Urinary bladder (tissue), 4 donors: ENCODE measurements around the gene NUBP1. TPM values are rescaled to one million over a fixed set of nuclear protein-coding genes. Genes with fewer than 3 reads are reported as not detected.
"Not testable (repeated sequence)": the region's sequence is repeated elsewhere in the genome, so short reads cannot be mapped to it uniquely, and the experiment has no call there.

ENCODE experiments used
- DNase-seq: peaks from one replicate; pipeline ENCODE4 v3.0.0-alpha.2; 2015; ENCODE audit errors: extremely low spot score
- H3K27ac ChIP-seq: one replicate; pipeline ENCODE4 v1.5.1; 2013; ENCODE audit warnings: low read depth, mild to moderate bottlenecking, moderate library complexity
- H3K36me3 ChIP-seq: one replicate; pipeline ENCODE4 v1.6.1; 2013; ENCODE audit warnings: mild to moderate bottlenecking, moderate library complexity; ENCODE audit not compliant: insufficient read depth
- H3K4me1 ChIP-seq: one replicate; pipeline ENCODE4 v1.6.1; 2013; ENCODE audit warnings: mild to moderate bottlenecking, moderate library complexity; ENCODE audit not compliant: insufficient read depth
- H3K4me3 ChIP-seq: one replicate; pipeline ENCODE4 v1.5.1; 2013; ENCODE audit warnings: low read depth, low read length
- WGBS: extraction: QIAGEN DNeasy Blood & Tissue Kit; methylation state at CpG from one replicate; pipeline ENCODE4 v1.1.7; 2013; 5-methylcytosine and 5-hydroxymethylcytosine counted together
- polyA plus RNA-seq: library from polyadenylated mRNA; stranded (reverse); fragments of 200-250 nt; gene quantifications from one replicate; pipeline ENCODE4 v1.2.3, GENCODE V29; 2013
- total RNA-seq: library from RNA; depleted of rRNA; stranded (reverse); fragments of >200 nt; gene quantifications from one replicate; pipeline ENCODE4 v1.2.3, GENCODE V29; 2014
- donor health status: healthy with polysubstance abuse.
- donor health status: healthy.

The NUBP1 gene
- total and polyA plus RNA-seq, 2 donors, result 19.2 to 42.2 TPM

DNA sequence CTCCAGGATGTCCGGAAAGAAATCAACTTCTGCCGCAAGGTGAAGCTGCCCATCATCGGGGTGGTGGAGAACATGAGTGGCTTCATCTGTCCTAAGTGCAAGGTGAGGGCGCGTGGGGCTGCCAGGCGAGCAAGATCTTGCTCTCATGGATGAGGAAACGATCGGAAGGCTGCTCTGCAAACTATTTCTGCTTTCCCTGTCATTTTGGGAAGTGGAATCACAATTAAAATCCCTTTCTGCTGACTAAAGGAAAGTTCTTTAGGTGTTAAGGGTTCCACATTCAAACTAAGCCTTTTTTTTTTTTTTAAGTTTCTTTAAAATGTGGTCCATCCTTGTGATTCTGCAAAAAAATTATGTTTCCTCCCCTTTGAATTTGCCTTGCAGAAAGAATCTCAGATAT, 17.7 kb downstream of the NUBP1 start:
- Histone ChIP-seq H3K4me1 (no peaks in the 10 kb centered on the region), H3K36me3 (peaks cover 8% of the 10 kb centered on the region), H3K27ac (no peak overlapping the region), H3K4me3 (no peak overlapping the region)
- 93% methylated on average over 8 of the region's 8 CpGs for WGBS
- DNase-seq, result no peak

DNA sequence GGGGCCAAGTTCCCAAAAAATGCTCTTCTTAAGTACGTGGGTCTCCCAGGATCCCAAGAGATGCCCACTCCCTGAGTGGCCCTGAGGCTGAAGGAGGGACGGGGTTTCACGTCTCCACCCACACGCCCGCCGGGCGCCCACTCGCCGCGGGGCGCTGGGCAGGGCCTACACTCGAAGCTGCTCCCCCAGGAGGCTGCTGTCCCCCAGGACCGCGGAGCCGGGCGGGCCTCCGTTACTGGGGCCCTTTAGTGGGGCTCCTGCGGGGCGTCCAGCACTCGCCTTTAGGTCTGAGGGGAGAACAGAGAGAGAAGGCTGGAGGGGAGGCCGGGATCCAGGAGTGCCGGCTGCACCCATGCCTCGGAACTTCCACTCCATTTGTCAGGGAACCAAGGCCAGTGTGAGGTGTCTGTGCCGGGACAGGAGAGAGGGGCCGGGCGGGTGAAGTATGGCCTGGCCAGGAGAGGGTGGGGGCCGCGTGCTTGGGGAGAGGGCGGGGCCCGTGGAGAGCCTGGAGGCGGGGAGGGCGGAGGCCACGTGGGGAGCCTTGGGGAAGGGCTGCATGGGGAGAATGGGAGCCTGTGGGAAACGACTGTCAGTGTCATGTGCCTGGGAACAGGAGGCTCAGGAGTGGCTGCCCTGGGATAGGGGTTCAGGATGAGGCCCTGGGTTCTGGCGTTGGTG, 18.8 kb downstream of the NUBP1 start:
- WGBS, result 93% methylated on average over 35 of the region's 35 CpGs
- Histone ChIP-seq H3K36me3 (peaks cover 8% of the 10 kb centered on the region), H3K4me3 (no peak overlapping the region), H3K27ac (no peak overlapping the region), H3K4me1 (no peaks in the 10 kb centered on the region)
- no peak for DNase-seq

DNA sequence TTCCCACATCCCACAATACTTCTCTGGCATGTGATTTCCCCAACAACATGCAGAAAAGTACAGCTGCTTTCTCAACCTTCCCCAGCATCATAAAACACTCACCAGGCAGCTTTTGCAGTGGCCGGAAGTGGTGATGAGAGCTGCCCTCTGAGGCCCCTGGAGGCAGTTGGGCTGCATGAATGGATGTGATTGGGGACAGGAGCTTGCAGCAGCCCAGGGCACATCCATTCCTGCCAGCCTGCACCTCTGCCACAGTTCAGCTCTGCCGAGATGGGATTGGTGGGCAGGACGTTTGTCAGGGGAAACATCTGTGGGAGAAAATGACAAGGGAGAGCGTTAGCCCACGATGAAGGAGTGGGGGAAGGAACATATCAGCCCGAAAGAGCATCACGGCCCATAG, 19.8 kb downstream of the NUBP1 start:
- no peak for DNase-seq
- H3K27ac ChIP-seq, result no peak overlapping the region
- peaks cover 8% of the 10 kb centered on the region for H3K36me3 ChIP-seq
- H3K4me3 ChIP-seq, result no peak overlapping the region
- H3K4me1 ChIP-seq, result no peaks in the 10 kb centered on the region
- 96% methylated on average over 7 of the region's 7 CpGs for WGBS

DNA sequence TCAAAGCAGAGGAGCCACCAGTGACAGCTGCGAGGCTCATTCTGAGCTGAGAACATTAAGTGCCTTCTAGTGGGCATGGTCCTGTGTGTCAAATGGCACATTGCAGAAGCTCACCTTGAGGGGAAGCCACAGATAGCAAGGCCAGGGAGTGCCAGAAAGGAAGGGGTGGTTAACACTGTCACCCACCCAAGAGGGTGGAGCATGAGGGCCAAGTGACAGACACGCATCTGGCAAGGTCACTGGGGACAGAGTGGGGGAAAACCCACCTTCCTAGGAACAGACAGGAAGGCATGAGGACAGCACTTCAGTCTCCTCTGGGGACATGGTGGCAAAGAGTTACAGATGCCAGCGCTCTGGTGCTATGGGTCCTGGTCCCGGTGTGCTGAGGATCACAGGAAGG, 22.1 kb downstream of the NUBP1 start:
- DNase-seq, result no peak
- Histone ChIP-seq H3K4me1 (no peaks in the 10 kb centered on the region), H3K27ac (no peak overlapping the region), H3K36me3 (peaks cover 3% of the 10 kb centered on the region), H3K4me3 (no peak overlapping the region)
- 85% methylated on average over 4 of the region's 4 CpGs for WGBS

DNA sequence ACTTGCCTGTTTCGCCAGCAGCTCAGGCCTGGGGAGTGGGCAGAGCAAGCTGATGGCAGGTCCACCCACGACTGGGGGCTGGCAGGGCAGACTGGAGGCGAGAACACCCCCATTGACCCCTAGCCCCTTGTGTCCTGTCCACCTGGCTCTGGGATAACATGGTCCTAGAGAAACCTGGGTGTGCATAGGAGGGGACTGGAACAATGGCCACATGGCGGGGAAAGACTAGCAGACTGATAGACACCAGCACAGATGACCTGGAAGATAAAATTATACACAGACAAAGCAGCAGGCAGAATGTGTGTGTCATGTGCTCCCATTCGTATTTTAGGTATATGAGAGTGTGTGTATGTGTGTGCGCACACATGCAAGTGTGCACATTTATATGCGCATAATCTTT, 23.5 kb downstream of the NUBP1 start:
- H3K36me3 ChIP-seq, result no peaks in the 10 kb centered on the region
- WGBS, result 86% methylated on average over 7 of the region's 7 CpGs
- H3K27ac ChIP-seq, result no peak overlapping the region
- no peak overlapping the region for H3K4me3 ChIP-seq
- H3K4me1 ChIP-seq, result no peaks in the 10 kb centered on the region
- DNase-seq, result no peak

DNA sequence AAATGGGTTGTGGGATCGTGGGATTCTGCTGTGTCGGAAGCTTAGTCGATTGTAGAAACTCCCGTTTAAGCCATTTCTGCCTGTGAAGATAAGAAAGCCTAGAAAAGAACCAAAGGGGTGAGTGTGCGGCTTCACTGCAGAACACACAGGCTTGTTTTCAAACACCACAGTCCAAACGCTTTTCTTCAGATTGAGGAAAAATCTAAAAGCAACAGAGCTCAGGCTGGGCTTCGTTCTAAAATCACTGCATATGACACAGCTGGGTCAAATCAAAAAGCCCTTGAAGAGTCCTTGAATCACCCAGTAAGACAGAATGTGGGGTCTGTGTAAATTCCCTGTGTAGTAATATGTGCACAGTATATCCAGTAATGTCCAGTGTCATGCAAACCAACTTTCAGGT, 25.7 kb downstream of the NUBP1 start:
- 63% methylated on average over 7 of the region's 7 CpGs for WGBS
- Histone ChIP-seq H3K4me3 (no peak overlapping the region), H3K27ac (no peak overlapping the region), H3K36me3 (no peaks in the 10 kb centered on the region), H3K4me1 (no peaks in the 10 kb centered on the region)
- DNase-seq, result no peak

DNA sequence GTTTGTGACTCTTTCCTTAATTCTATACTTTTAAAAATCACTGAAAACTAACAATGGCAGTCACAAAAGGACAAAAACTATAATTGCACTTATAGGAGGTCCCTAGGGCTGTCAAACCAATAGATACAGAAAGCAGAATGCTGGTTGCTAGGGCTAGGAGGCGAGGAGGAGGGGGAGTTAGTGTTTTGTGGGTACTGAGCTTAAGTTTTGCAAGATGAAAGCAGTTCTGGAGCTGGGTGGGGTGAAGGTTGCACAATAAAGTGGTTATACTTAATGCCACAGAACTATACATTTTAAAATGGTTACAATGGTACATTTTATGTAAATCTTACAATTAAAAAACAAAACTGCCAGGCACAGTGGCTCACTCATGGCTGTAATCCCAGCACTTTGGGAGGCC, 27.3 kb downstream of the NUBP1 start:
- 89% methylated on average over 1 of the region's 1 CpG for WGBS
- H3K4me3 ChIP-seq, result no peak overlapping the region
- no peak overlapping the region for H3K27ac ChIP-seq
- H3K4me1 ChIP-seq, result no peaks in the 10 kb centered on the region
- no peak for DNase-seq
- no peaks in the 10 kb centered on the region for H3K36me3 ChIP-seq

DNA sequence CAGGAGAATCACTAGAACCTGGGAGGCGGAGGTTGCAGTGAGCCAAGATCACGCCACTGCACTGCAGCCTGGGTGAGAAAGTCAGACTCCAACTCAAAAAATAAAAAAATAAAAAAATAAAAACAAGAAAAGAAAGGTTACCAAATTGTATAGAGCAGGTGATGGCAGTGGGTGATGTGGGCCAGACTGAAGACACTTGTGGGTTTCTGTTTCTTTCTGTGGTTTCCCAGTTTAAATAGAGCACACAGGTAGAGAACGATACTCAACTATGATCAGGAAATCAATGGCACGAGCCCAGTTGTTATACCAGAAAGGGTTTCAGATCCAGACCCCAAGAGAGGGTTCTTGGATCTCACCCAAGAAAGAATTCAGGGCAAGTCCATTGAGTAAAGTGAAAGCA, 32.6 kb downstream of the NUBP1 start:
- no peak overlapping the region for H3K4me3 ChIP-seq
- 87% methylated on average over 4 of the region's 4 CpGs for WGBS
- DNase-seq, result no peak
- no peaks in the 10 kb centered on the region for H3K4me1 ChIP-seq
- no peak overlapping the region for H3K27ac ChIP-seq
- no peaks in the 10 kb centered on the region for H3K36me3 ChIP-seq

DNA sequence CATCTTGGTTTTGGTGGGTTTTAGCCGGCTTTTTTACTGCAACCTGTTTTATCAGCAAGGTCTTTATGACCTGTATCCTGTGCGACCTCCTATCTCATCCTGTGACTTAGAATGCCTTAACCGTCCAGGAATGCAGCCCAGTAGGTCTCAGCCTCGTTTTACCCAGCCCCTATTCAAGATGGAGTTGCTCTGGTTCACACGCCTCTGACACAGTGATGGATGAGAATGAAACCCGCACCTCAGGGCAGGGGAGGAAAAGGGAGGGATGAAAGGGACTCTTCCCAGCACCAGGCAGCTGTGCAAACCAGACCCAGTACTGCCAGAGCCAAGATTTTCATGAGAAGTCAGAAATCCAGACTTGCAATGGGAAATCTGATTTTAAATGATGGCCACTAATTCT, 33.3 kb downstream of the NUBP1 start:
- not testable (repeated sequence) for DNase-seq, H3K4me1 ChIP-seq, H3K27ac ChIP-seq, H3K36me3 ChIP-seq, H3K4me3 ChIP-seq
- WGBS, result 64% methylated on average over 6 of the region's 6 CpGs

DNA sequence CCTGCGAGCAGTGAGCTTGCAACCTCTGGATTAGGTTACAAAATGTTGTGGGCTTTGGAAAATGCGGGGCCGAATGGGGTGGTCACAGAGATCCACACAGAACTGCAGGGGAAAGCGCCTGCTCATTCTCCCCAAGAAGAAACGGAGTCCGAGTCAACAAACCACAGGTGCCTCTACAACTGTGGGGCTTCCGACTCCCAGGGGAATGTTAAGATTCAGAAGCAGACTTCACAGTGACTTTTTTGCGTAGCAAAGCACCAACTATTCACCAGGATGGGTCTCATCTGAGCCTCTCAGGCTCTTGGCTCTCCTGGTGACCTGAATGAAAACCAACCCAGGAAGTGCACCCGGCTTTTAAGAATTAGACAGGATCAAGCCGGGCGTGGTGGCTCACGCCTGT, 33.7 kb downstream of the NUBP1 start:
- Histone ChIP-seq H3K4me3 (no peak overlapping the region), H3K4me1 (no peaks in the 10 kb centered on the region), H3K36me3 (no peaks in the 10 kb centered on the region), H3K27ac (no peak overlapping the region)
- DNase-seq, result no peak
- 91% methylated on average over 12 of the region's 12 CpGs for whole genome bisulfite sequencing

DNA sequence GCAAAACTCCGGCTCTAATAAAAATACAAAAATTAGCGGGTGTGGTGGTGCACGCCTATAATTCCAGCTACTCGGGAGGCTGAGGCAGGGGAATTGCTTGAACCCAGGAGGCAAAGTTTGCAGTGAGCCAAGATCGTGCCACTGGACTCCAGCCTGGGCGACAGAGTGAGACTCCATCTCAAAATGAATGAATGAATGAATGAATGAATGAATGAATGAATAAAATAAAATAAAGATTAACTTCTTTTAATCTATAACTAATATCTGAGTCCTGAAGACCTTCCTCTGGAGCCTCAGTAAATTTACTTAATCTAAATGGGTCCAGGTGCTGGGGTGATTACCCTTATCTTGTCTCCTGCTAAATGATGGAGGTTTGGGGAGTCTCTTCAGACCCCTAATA, 36.3 kb downstream of the NUBP1 start:
- 93% methylated on average over 6 of the region's 6 CpGs for WGBS

DNA sequence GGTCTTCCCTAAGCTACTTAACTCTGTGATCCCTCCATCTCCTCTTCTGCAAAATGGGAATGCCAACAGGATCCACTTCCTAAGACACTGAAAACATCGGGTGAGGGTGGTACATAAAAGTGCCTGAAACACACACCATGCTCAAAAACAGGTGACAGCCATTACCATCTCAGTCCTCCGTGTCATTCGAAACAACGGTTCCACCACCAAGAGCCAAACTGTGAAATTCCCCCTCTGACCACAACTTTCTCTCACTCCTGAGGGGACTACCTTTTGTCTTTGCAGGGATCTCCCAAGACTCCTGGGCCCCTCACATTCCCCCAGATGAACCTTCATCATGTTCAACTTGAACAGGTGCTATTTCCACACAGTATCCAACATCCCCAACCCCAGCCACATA, 37.0 kb downstream of the NUBP1 start:
- WGBS, result 90% methylated on average over 4 of the region's 4 CpGs
- Histone ChIP-seq H3K36me3 (no peaks in the 10 kb centered on the region), H3K4me3 (no peak overlapping the region), H3K27ac (no peak overlapping the region), H3K4me1 (no peaks in the 10 kb centered on the region)
- DNase-seq, result no peak

More for the DNA sequence above, 36.3 kb downstream of the NUBP1 start:
- H3K4me3 ChIP-seq, H3K36me3 ChIP-seq, H3K27ac ChIP-seq, H3K4me1 ChIP-seq, DNase-seq: not testable (repeated sequence)

DNA sequence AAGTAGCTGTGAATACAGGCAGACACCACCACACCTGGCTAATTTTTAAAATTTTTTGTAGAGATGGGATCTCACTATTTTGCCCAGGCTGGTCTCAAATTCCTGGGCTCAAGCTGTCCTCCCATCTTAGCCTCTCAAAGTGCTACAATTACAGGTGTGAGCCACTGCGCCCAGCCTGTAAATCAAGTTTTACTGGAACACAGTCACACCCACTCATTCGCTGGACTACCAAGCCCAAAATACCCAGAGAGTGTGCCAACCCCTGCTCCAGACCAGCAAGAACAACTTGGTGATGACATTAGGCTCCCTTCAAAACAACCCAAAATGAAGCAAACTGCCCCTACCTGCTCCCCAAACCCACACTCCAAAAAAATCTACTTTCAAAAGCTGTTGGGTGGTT, 39.0 kb downstream of the NUBP1 start:
- no peak for DNase-seq
- Histone ChIP-seq H3K4me3 (no peak overlapping the region), H3K27ac (no peak overlapping the region), H3K4me1 (no peaks in the 10 kb centered on the region), H3K36me3 (no peaks in the 10 kb centered on the region)
- WGBS, result 91% methylated on average over 2 of the region's 2 CpGs

DNA sequence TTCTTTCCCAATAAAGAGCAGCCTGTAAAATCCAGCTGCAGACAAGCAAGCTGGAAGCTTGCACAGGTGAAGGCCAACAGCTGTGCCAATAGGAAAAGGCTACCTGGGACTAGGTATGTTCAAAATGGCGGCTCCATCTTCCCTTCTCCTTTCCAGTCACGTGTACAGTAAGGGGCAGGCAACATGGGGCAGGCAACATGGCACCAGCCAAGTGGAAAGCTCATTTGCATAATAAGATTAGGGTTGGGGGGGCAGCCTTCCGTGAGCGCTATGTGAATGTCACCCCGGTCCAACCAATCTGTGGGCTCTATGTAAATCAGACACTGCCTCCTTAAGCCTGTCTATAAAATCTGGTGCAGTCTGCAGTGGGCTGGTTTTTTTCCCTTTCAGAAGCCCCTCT, 43.7 kb downstream of the NUBP1 start:
- no peaks in the 10 kb centered on the region for H3K4me1 ChIP-seq
- H3K36me3 ChIP-seq, result no peaks in the 10 kb centered on the region
- WGBS, result 71% methylated on average over 5 of the region's 5 CpGs
- H3K4me3 ChIP-seq, result no peak overlapping the region
- H3K27ac ChIP-seq, result no peak overlapping the region
- no peak for DNase-seq

DNA sequence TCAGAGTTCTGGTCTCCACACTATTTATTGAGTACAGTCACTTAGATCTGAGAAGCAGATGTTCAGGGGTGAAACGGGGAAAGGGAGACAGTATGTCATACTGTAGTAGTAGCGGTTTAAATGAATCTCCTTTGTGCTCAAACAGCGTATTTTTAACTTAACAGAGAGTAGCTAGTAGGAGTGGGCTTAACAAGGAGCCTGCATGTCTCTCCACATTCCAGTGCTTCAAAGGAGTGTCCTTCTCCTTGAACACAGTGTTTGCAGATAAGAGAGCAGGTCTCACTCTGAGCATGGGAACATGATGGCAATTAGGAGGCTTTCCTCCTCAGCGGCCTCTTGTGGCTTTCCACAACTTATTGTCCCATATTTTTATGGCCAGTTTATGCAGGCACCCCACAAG, 45.0 kb downstream of the NUBP1 start:
- H3K4me3 ChIP-seq, H3K36me3 ChIP-seq, DNase-seq, H3K27ac ChIP-seq, H3K4me1 ChIP-seq: not testable (repeated sequence)
- WGBS, result 62% methylated on average over 4 of the region's 4 CpGs
